ENCODE measurements around the gene IL22RA1.

The IL22RA1 gene

GRCh38 chr1:24111996-24112779 is 30.8 kb downstream of the IL22RA1 start, which contains the start of gene MYOM3:
TSS of gene MYOM3 (minus strand) at chr1:24112135. CDS start at chr1:24108636, 3,499 bp downstream.
- TF ChIP-seq CTCF (IDR thresholded peaks at IDR 0.05; ENCODE audit: low read depth, low read length): peak; percentile 82
- peak within 1 kb of the TSS; percentile 12 for H3K4me3 ChIP-seq (ENCODE audit: low read depth, low read length)
- in situ Hi-C loops (cut with HindIII; ENCODE audit: low sequenced_read_pairs): no loop called here
- DNase-seq (ENCODE audit: low read depth, low spot score): peak; percentile 73

- in situ Hi-C loops (cut with HindIII; ENCODE audit: low sequenced_read_pairs): no loop called here
- no peak for TF ChIP-seq CTCF (IDR thresholded peaks at IDR 0.05; ENCODE audit: low read depth, low read length)
- no peak overlapping the region for H3K4me3 ChIP-seq (ENCODE audit: low read depth, low read length)
- DNase-seq (ENCODE audit: low read depth, low spot score): no peak
Observed at GRCh38 chr1:24111262-24111995, 31.5 kb downstream of the IL22RA1 start.

GRCh38 chr1:24110642-24111261 is 32.2 kb downstream of the IL22RA1 start:
- DNase-seq (ENCODE audit: low read depth, low spot score): no peak
- in situ Hi-C loops (cut with HindIII; ENCODE audit: low sequenced_read_pairs): no loop called here
- H3K4me3 ChIP-seq (ENCODE audit: low read depth, low read length): no peak overlapping the region
- TF ChIP-seq CTCF (IDR thresholded peaks at IDR 0.05; ENCODE audit: low read depth, low read length): no peak

- H3K4me3 ChIP-seq (ENCODE audit: low read depth, low read length): no peak overlapping the region
- TF ChIP-seq CTCF (IDR thresholded peaks at IDR 0.05; ENCODE audit: low read depth, low read length): no peak
- DNase-seq (ENCODE audit: low read depth, low spot score): no peak
- in situ Hi-C loops (cut with HindIII; ENCODE audit: low sequenced_read_pairs): no loop called here
Observed at GRCh38 chr1:24109686-24110475, 33.1 kb downstream of the IL22RA1 start.

- DNase-seq (ENCODE audit: low read depth, low spot score): no peak
- in situ Hi-C loops (cut with HindIII; ENCODE audit: low sequenced_read_pairs): no loop called here
- no peak overlapping the region for H3K4me3 ChIP-seq (ENCODE audit: low read depth, low read length)
- TF ChIP-seq CTCF (IDR thresholded peaks at IDR 0.05; ENCODE audit: low read depth, low read length): no peak
Observed at GRCh38 chr1:24109166-24109483, 33.8 kb downstream of the IL22RA1 start.

Measured in astrocyte of the spinal cord (primary cell).